HepG2 (cell line): ENCODE measurements around the gene SLC6A8. TPM values are rescaled to one million over a fixed set of nuclear protein-coding genes. Genes with fewer than 3 reads are reported as not detected.

ENCODE experiments used
- ARID5B ChIP-seq: IDR thresholded peaks from 2 replicates; pipeline ENCODE4 v1.4.0; 2020; ENCODE audit warnings: mild to moderate bottlenecking, missing genetic modification reagents
- FOXO1 ChIP-seq: sonication (generic); formaldehyde crosslinking; IDR thresholded peaks from 2 replicates; pipeline ENCODE4 v1.4.0; 2020; ENCODE audit warnings: missing genetic modification reagents
- KMT2B ChIP-seq: IDR thresholded peaks from 2 replicates; pipeline ENCODE4 v1.6.1; 2016; ENCODE audit warnings: missing genetic modification reagents, missing compliant biosample characterization
- MXI1 ChIP-seq: IDR thresholded peaks from 3 replicates; pipeline ENCODE4 v1.6.1; 2012; ENCODE audit warnings: low read depth, low read length, inconsistent platforms, borderline replicate concordance
- NKX3-1 ChIP-seq: sonication (generic); formaldehyde crosslinking; IDR thresholded peaks from 2 replicates; pipeline ENCODE4 v1.5.0; 2020; ENCODE audit warnings: missing genetic modification reagents
- SNRNP70 ChIP-seq: fragments of 200-400 bp; formaldehyde crosslinking; IDR thresholded peaks from 2 replicates; pipeline ENCODE4 v1.6.1; 2017; ENCODE audit warnings: mild to moderate bottlenecking, low read depth, low read length, moderate library complexity
- SOX13 ChIP-seq, 3 experiments: fragments of 450-650 bp in 1 of 3; sonication (generic) in 1 of 3; formaldehyde crosslinking in 1 of 3; IDR thresholded peaks in 2 of 3; conservative IDR thresholded peaks in 1 of 3; 2 replicates each; pipeline versions ENCODE4 v1.5.0 to v1.6.1; 2016 to 2020; ENCODE audit warnings: antibody characterized with exemption in 1 of 3, mild to moderate bottlenecking in 1 of 3, missing compliant biosample characterization in 1 of 3, missing genetic modification reagents in 1 of 3, moderate library complexity in 1 of 3
- ZBTB37 ChIP-seq: sonication (generic); formaldehyde crosslinking; IDR thresholded peaks from 2 replicates; pipeline ENCODE4 v1.4.0; 2020; ENCODE audit warnings: mild to moderate bottlenecking, missing genetic modification reagents
- ZNF136 ChIP-seq: sonication (generic); formaldehyde crosslinking; IDR thresholded peaks from 2 replicates; pipeline ENCODE4 v1.8.1; 2022; ENCODE audit warnings: low read depth, mild to moderate bottlenecking, moderate library complexity, missing genetic modification reagents
- ZNF446 ChIP-seq: sonication (generic); formaldehyde crosslinking; IDR thresholded peaks from 2 replicates; pipeline ENCODE4 v1.5.0; 2020; ENCODE audit warnings: mild to moderate bottlenecking, missing genetic modification reagents
- ZNF512B ChIP-seq: sonication (generic); formaldehyde crosslinking; IDR thresholded peaks from 2 replicates; pipeline ENCODE4 v1.5.1; 2020; ENCODE audit warnings: missing genetic modification reagents, mild to moderate bottlenecking, borderline replicate concordance
- ZNF552 ChIP-seq: sonication (generic); formaldehyde crosslinking; IDR thresholded peaks from 2 replicates; pipeline ENCODE4 v1.9.0; 2022; ENCODE audit warnings: missing genetic modification reagents, mild to moderate bottlenecking, borderline replicate concordance
- ZNF598 ChIP-seq: sonication (generic); formaldehyde crosslinking; IDR thresholded peaks from 2 replicates; pipeline ENCODE4 v1.5.1; 2020; ENCODE audit warnings: mild to moderate bottlenecking, missing genetic modification reagents, borderline replicate concordance
- ZNF644 ChIP-seq: IDR thresholded peaks from 2 replicates; pipeline ENCODE4 v1.6.1; 2016; ENCODE audit warnings: low read depth
- ZNF747 ChIP-seq: sonication (generic); formaldehyde crosslinking; IDR thresholded peaks from 2 replicates; pipeline ENCODE4 v1.8.1; 2023; ENCODE audit warnings: missing genetic modification reagents, mild to moderate bottlenecking, borderline replicate concordance
- ZNF839 ChIP-seq: sonication (generic); formaldehyde crosslinking; IDR thresholded peaks from 2 replicates; pipeline ENCODE4 v1.4.0; 2020; ENCODE audit warnings: missing genetic modification reagents, mild to moderate bottlenecking, borderline replicate concordance
- polyA plus RNA-seq, 8 experiments: library from polyadenylated mRNA; depleted of rRNA in 3 of 8; stranded (reverse) in 7 of 8; unstranded in 1 of 8; fragments of >200 nt; fragmentation: Illumina TruSeq in 4 of 8; extraction: Trizol in 4 of 8; gene quantifications; 2 replicates each; pipeline versions ENCODE4 v1.2.1 to v1.2.3, GENCODE V29; 2011 to 2016; ENCODE audit warnings: low read depth in 4 of 8, missing spikeins in 1 of 8, mixed read lengths in 1 of 8; ENCODE audit not compliant: insufficient read depth in 1 of 8
- total RNA-seq, 5 experiments: library from RNA; depleted of rRNA; stranded (reverse); fragments of >200 nt; fragmentation: Illumina TruSeq; extraction: Trizol; gene quantifications; 2 replicates each; pipeline ENCODE4 v1.2.3, GENCODE V29; 2016; ENCODE audit warnings: low read depth in 1 of 5
- TF ChIP-seq, protein P1 (sequence below): IDR thresholded peaks from 2 replicates; pipeline ENCODE4 v1.6.1; 2012; ENCODE audit warnings: low read depth, low read length, improper control_type of control experiment
- TF ChIP-seq, protein P2 (sequence below): sonication (generic); formaldehyde crosslinking; IDR thresholded peaks from 2 replicates; pipeline ENCODE4 v1.5.0; 2020; ENCODE audit warnings: missing genetic modification reagents

SLC6A8 gene
- total and polyA plus RNA-seq, 2 of the 13 experiments (the other 11 are each of a cell fraction or from before 2014, with no cell fraction given), result 13.9 to 176 TPM

DNA sequence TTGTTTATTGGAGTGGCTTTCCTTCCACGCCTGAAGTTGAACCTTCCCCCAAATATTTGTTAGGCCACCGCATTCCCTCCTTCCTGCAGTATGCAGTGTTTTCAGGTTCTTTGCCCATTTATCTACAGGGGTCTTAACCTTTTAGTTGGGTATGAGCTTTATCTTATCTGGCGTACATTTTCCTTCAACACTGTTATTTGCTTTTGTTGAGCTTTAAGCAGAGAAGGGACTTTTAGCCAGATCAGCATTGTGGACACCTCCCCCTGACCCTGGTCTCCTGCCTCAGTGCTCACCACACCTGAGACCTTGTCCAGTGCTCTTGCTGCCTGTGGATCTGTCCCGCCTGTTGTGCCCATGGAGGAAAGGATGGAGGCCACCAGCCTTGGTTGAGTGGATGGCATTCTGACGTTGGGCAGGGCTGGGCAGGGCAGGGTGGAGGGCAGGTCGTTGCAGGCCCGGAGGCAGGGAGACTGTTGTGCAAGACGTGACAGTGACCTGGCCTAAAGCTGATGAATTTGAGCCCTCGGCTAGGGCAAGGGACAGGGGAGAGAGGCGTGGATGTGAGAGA lies 41.7 kb upstream of the SLC6A8 start (continued):
- TF ChIP-seq, protein P1, sequence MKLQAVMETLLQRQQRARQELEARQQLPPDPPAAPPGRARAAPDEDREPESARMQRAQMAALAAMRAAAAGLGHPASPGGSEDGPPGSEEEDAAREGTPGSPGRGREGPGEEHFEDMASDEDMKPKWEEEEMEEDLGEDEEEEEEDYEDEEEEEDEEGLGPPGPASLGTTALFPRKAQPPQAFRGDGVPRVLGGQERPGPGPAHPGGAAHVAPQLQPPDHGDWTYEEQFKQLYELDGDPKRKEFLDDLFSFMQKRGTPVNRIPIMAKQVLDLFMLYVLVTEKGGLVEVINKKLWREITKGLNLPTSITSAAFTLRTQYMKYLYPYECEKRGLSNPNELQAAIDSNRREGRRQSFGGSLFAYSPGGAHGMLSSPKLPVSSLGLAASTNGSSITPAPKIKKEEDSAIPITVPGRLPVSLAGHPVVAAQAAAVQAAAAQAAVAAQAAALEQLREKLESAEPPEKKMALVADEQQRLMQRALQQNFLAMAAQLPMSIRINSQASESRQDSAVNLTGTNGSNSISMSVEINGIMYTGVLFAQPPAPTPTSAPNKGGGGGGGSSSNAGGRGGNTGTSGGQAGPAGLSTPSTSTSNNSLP, result no peak
- no peak for TF ChIP-seq NKX3-1 (CRISPR knock-in tag)
- TF ChIP-seq KMT2B (CRISPR knock-in tag), result no peak
- TF ChIP-seq ZBTB37 (CRISPR knock-in tag), result no peak
- TF ChIP-seq ZNF644 (CRISPR knock-in tag), result no peak
- TF ChIP-seq MXI1, result no peak
- TF ChIP-seq ZNF598 (CRISPR knock-in tag), result no peak
- no peak for TF ChIP-seq SNRNP70
- no peak for TF ChIP-seq ZNF446 (CRISPR knock-in tag)
- TF ChIP-seq ZNF552 (CRISPR knock-in tag), result no peak
- peak; percentile 4; the same call in 1 of the 2 replicates for TF ChIP-seq ARID5B
- no peak for TF ChIP-seq ZNF747 (CRISPR knock-in tag)
- no peak for TF ChIP-seq ZNF839 (CRISPR knock-in tag)
- no peak for TF ChIP-seq ZNF512B (CRISPR knock-in tag)
- no peak for TF ChIP-seq FOXO1
- no peak for TF ChIP-seq SOX13 (IDR thresholded peaks at IDR 0.05)
- TF ChIP-seq SOX13 (CRISPR knock-in tag; conservative IDR thresholded peaks at IDR 0.05 in 1 of 2, IDR thresholded peaks at IDR 0.05 in 1 of 2), result peak in 1 of 2 experiments; percentile 58; a peak in 1 of 4 replicates
- no peak for TF ChIP-seq ZNF136 (CRISPR knock-in tag)
- TF ChIP-seq, protein P2, sequence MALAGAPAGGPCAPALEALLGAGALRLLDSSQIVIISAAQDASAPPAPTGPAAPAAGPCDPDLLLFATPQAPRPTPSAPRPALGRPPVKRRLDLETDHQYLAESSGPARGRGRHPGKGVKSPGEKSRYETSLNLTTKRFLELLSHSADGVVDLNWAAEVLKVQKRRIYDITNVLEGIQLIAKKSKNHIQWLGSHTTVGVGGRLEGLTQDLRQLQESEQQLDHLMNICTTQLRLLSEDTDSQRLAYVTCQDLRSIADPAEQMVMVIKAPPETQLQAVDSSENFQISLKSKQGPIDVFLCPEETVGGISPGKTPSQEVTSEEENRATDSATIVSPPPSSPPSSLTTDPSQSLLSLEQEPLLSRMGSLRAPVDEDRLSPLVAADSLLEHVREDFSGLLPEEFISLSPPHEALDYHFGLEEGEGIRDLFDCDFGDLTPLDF (CRISPR knock-in tag), result no peak
